Endothelial cell of umbilical vein (primary cell): Measurements from ENCODE around the gene FOS. TPM values are rescaled to one million over a fixed set of nuclear protein-coding genes. Genes with fewer than 3 reads are reported as not detected.

Experiments used
- BruUV-seq: library from RNA; stranded (reverse); fragments of 400-500 nt; replicated peaks from 2 replicates; lab custom pipeline; 2021; lab: Mats Ljungman, UMichigan
- CTCF ChIA-PET: fragments of 300-600, 350-600 bp; sonication (Branson Sonifier 250); formaldehyde crosslinking; loops from one replicate; lab custom pipeline; 2021; ENCODE audit warnings: antibody characterized with exemption, inconsistent platforms; lab: Charles Lee
- POLR2A ChIA-PET: fragments of 300-600, 350-600 bp; sonication (Branson Sonifier 250); formaldehyde crosslinking; loops from one replicate; lab custom pipeline; 2021; ENCODE audit warnings: antibody characterized with exemption, inconsistent platforms; lab: Charles Lee
- DNase-seq: peaks from one replicate; pipeline ENCODE4 v3.0.0-alpha.2; 2011; ENCODE audit warnings: low read depth, low spot score
- FAIRE-seq: peaks from 2 replicates; lab custom pipeline; 2011; peaks lifted over from hg19 to GRCh38; lab: Jason Lieb, UNC
- H2AFZ ChIP-seq: 2 replicates; pipeline ENCODE4 v1.6.0; 2012; ENCODE audit warnings: low read depth, low read length, control low read depth, inconsistent platforms
- H3K27ac ChIP-seq: 2 replicates; pipeline ENCODE4 v1.5.1; 2011; ENCODE audit warnings: low read depth, mild to moderate bottlenecking, control low read depth, low read length, moderate library complexity; ENCODE audit not compliant: insufficient read depth
- H3K27me3 ChIP-seq, 2 experiments: 2 replicates each; pipeline versions ENCODE4 v1.6.0 to v1.6.1; 2011; ENCODE audit warnings: low read length in 2 of 2, mixed read lengths in 1 of 2; ENCODE audit not compliant: control insufficient read depth in 2 of 2, insufficient read depth in 2 of 2
- H3K36me3 ChIP-seq, 2 experiments: 2 replicates in 1 of 2; 3 replicates in 1 of 2; pipeline ENCODE4 v1.5.1; 2011; ENCODE audit warnings: low read length in 2 of 2, mild to moderate bottlenecking in 1 of 2, moderate library complexity in 1 of 2; ENCODE audit not compliant: control insufficient read depth in 2 of 2, insufficient read depth in 2 of 2; ENCODE audit errors: extremely low read depth in 1 of 2
- H3K4me1 ChIP-seq: 3 replicates; pipeline ENCODE4 v1.5.1; 2011; ENCODE audit warnings: mild to moderate bottlenecking, low read length; ENCODE audit not compliant: control insufficient read depth, insufficient read depth; ENCODE audit errors: extremely low read depth
- H3K4me2 ChIP-seq: 2 replicates; pipeline ENCODE4 v1.6.1; 2011; ENCODE audit warnings: low read length, control low read depth, mixed read lengths; ENCODE audit not compliant: insufficient read depth
- H3K4me3 ChIP-seq, 3 experiments: fragments of 200-600 bp in 1 of 3; sonication (generic), shearing (Covaris generic) in 1 of 3; replicated peaks in 1 of 3; 2 replicates each; pipeline ENCODE4 v1.5.1; 2011 to 2016; ENCODE audit warnings: control low read depth in 3 of 3, low read length in 3 of 3, mild to moderate bottlenecking in 2 of 3, inconsistent platforms in 1 of 3, low read depth in 1 of 3, moderate library complexity in 1 of 3; ENCODE audit not compliant: insufficient read depth in 1 of 3
- H3K79me2 ChIP-seq: 2 replicates; pipeline ENCODE4 v1.6.0; 2012; ENCODE audit warnings: low read length, inconsistent platforms; ENCODE audit not compliant: control insufficient read depth, insufficient read depth
- H3K9ac ChIP-seq: replicated peaks from 2 replicates; pipeline ENCODE3; 2011; ENCODE audit warnings: low read length, control low read depth; ENCODE audit not compliant: insufficient read depth; ENCODE audit errors: extremely low read depth
- H3K9me1 ChIP-seq: replicated peaks from 3 replicates; pipeline ENCODE4 v1.6.0; 2011; ENCODE audit warnings: mild to moderate bottlenecking, low read length; ENCODE audit not compliant: control insufficient read depth, insufficient read depth; ENCODE audit errors: extremely low read depth
- H3K9me3 ChIP-seq: replicated peaks from 2 replicates; pipeline ENCODE4 v1.5.1; 2012; ENCODE audit warnings: low read length, inconsistent platforms; ENCODE audit not compliant: control insufficient read depth, insufficient read depth
- H4K20me1 ChIP-seq: replicated peaks from 2 replicates; pipeline ENCODE3; 2011; ENCODE audit warnings: mild to moderate bottlenecking, low read length; ENCODE audit not compliant: control insufficient read depth, insufficient read depth; ENCODE audit errors: extremely low read depth
- FOS ChIP-seq: IDR thresholded peaks from 2 replicates; pipeline ENCODE4 v1.6.1; 2011; ENCODE audit warnings: mild to moderate bottlenecking, low read length, moderate library complexity, borderline replicate concordance; ENCODE audit not compliant: insufficient read depth
- JUN ChIP-seq: IDR thresholded peaks from 2 replicates; pipeline ENCODE4 v1.6.1; 2011; ENCODE audit warnings: borderline replicate concordance, low read depth; ENCODE audit not compliant: insufficient read length, insufficient read depth
- MYC ChIP-seq: IDR thresholded peaks from one replicate; pipeline ENCODE4 v1.6.1; 2011; ENCODE audit warnings: mild to moderate bottlenecking, low read depth, low read length
- POLR2A ChIP-seq: IDR thresholded peaks from 2 replicates; pipeline ENCODE4 v1.6.1; 2012; ENCODE audit warnings: low read depth, mild to moderate bottlenecking, control low read depth, low read length
- POLR2AphosphoS5 ChIP-seq: IDR thresholded peaks from 2 replicates; pipeline ENCODE4 v1.6.1; 2012; ENCODE audit warnings: low read depth, mild to moderate bottlenecking, control low read depth, low read length, moderate library complexity; ENCODE audit not compliant: insufficient read depth
- dilution Hi-C: fragments of 300-500 bp; cut with MboI; formaldehyde crosslinking; loops from one replicate; pipeline ENCODE4 v1.15.0; 2019; ENCODE audit warnings: low sequenced_read_pairs; ENCODE audit not compliant: extremely low pct_ligation_motif_present
- intact Hi-C: fragments of 100-400 bp; cut with micrococcal nuclease; formaldehyde crosslinking; loops from one replicate; pipeline ENCODE4 v1.10.0; 2022
- polyA plus RNA-seq, 4 experiments: library from polyadenylated mRNA; depleted of rRNA in 3 of 4; stranded (reverse) in 3 of 4; unstranded in 1 of 4; fragments of >200 nt; gene quantifications; 2 replicates each; pipeline versions ENCODE4 v1.2.1 to v1.2.3, GENCODE V29; 2011 to 2012; ENCODE audit warnings: missing spikeins in 1 of 4
- total RNA-seq: library from RNA; stranded (reverse); gene quantifications from 2 replicates; pipeline ENCODE4 v1.2.3, GENCODE V29; 2021
- TF ChIP-seq, protein P1 (sequence below), 2 donors: IDR thresholded peaks; 1 replicate in 1 of 2; 2 replicates in 1 of 2; pipeline ENCODE4 v1.5.1; 2011; ENCODE audit warnings: low read length in 2 of 2, mild to moderate bottlenecking in 2 of 2, moderate library complexity in 2 of 2, control low read depth in 1 of 2, inconsistent platforms in 1 of 2, low read depth in 1 of 2; ENCODE audit not compliant: insufficient read depth in 1 of 2; ENCODE audit errors: extremely low read depth in 1 of 2
- TF ChIP-seq, protein P2 (sequence below): IDR thresholded peaks from 2 replicates; pipeline ENCODE4 v1.6.1; 2011; ENCODE audit not compliant: insufficient read depth, insufficient read length

Gene FOS
- total and polyA plus RNA-seq, 2 donors (not counting 3 experiments of a cell fraction or from before 2014, with no cell fraction given), result 9.2 to 41.6 TPM

DNA sequence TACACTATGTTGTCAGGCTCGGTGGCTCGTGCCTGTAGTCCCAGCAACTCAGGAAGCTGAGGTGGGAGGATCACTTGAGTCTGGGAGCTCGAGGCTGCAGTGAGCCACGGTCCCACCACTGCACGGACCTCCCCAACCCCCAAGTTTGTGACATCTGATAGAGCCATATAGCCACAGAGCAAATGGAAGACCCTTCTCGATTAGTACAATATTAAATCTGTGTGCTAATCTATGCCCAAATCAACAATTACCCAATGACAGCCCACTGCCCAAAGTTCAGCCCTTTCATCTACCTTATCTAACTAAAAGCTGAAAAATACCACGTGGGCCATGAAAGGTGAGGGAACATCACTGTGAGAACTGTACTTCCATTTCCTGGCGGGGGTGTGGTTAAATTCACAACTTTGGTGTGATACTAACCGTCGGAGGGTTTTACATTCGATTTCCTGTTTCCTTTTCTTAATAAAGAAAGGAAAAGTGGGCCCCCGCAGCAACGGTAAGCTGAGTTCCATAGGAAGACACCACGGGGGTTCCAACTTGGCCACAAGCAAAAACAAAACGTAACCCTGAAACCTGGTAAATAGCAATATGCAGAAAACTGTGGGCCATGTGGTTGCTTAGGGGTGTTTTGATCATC lies 31.2 kb upstream of the FOS start:
- H3K9me1 ChIP-seq, result no peaks in the 10 kb centered on the region
- H3K27me3 ChIP-seq, result no peaks in the 10 kb centered on the region
- no peak overlapping the region for H3K27ac ChIP-seq
- no peak overlapping the region for H3K4me3 ChIP-seq
- peak; percentile 55 for FAIRE-seq
- intact Hi-C loops, result no loop called here
- DNase-seq, result no peak
- dilution Hi-C loops, result no loop called here
- no peaks in the 10 kb centered on the region for H4K20me1 ChIP-seq
- POLR2A ChIA-PET, result no interaction called here
- peak overlapping the region; percentile 76 for H2AFZ ChIP-seq
- H3K9me3 ChIP-seq, result no peaks in the 10 kb centered on the region
- H3K79me2 ChIP-seq, result no peaks in the 10 kb centered on the region
- H3K4me1 ChIP-seq, result peaks cover 12% of the 10 kb centered on the region
- CTCF ChIA-PET, result interaction anchor here (0.9 to 1.9 kb wide), 4 partner anchors 9 to 49 kb away, joined by 3 to 4 read pairs (median 4); no protein-coding TSS in a partner anchor
- H3K9ac ChIP-seq, result no peak overlapping the region
- no peak for TF ChIP-seq JUN
- no peak for TF ChIP-seq POLR2A
- no peak for TF ChIP-seq MYC
- TF ChIP-seq, protein P1, sequence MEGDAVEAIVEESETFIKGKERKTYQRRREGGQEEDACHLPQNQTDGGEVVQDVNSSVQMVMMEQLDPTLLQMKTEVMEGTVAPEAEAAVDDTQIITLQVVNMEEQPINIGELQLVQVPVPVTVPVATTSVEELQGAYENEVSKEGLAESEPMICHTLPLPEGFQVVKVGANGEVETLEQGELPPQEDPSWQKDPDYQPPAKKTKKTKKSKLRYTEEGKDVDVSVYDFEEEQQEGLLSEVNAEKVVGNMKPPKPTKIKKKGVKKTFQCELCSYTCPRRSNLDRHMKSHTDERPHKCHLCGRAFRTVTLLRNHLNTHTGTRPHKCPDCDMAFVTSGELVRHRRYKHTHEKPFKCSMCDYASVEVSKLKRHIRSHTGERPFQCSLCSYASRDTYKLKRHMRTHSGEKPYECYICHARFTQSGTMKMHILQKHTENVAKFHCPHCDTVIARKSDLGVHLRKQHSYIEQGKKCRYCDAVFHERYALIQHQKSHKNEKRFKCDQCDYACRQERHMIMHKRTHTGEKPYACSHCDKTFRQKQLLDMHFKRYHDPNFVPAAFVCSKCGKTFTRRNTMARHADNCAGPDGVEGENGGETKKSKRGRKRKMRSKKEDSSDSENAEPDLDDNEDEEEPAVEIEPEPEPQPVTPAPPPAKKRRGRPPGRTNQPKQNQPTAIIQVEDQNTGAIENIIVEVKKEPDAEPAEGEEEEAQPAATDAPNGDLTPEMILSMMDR (IDR thresholded peaks at IDR 0.05; ENCODE audit: extremely low read depth in 1 of 2, insufficient read depth in 1 of 2, low read depth in 1 of 2, low read length in 2 of 2), result no peak
- TF ChIP-seq FOS, result no peak
- TF ChIP-seq, protein P2, sequence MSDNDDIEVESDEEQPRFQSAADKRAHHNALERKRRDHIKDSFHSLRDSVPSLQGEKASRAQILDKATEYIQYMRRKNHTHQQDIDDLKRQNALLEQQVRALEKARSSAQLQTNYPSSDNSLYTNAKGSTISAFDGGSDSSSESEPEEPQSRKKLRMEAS, result no peak
- no peak for TF ChIP-seq POLR2AphosphoS5
- no peaks in the 10 kb centered on the region for H3K36me3 ChIP-seq
- BruUV-seq, result no TSS peak
- peak overlapping the region; percentile 12 for H3K4me2 ChIP-seq
